Astrocyte of the hippocampus (primary cell): Measurements from ENCODE around the gene FHOD3.

Experiments used
- DNase-seq: peaks from one replicate; pipeline ENCODE4 v3.0.0; 2011; ENCODE audit warnings: low read depth, low spot score

Gene FHOD3

GRCh38 chr18:36590621-36591580, 293.4 kb downstream of the FHOD3 start:
- DNase-seq, result peak; percentile 25

DNA sequence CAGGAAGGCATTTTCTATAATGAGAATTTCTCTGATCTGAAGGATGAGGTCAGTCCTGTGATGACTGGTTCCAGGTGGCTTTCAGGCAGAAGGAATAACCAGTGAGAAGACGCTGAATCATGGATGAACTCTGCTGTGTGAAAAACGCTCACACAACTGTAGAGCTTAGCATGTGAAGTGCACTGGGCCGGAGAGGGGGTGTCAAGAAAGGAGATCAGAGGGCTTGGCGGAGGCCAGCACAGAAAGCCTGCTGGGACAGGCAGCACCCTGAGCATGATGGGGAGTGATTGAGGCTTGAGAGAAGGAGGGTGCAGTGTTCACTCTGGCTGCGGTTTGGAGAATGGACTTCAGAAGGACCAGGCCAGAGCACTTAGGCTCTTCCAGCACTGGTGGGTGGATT, 294.8 kb downstream of the FHOD3 start:
- no peak for DNase-seq

- no peak for DNase-seq
Observed at GRCh38 chr18:36593001-36593400, 295.5 kb downstream of the FHOD3 start.

- no peak for DNase-seq
Observed at GRCh38 chr18:36593641-36594040, 296.1 kb downstream of the FHOD3 start.

- DNase-seq, result no peak
Observed at GRCh38 chr18:36594621-36595020, 297.1 kb downstream of the FHOD3 start.

DNA sequence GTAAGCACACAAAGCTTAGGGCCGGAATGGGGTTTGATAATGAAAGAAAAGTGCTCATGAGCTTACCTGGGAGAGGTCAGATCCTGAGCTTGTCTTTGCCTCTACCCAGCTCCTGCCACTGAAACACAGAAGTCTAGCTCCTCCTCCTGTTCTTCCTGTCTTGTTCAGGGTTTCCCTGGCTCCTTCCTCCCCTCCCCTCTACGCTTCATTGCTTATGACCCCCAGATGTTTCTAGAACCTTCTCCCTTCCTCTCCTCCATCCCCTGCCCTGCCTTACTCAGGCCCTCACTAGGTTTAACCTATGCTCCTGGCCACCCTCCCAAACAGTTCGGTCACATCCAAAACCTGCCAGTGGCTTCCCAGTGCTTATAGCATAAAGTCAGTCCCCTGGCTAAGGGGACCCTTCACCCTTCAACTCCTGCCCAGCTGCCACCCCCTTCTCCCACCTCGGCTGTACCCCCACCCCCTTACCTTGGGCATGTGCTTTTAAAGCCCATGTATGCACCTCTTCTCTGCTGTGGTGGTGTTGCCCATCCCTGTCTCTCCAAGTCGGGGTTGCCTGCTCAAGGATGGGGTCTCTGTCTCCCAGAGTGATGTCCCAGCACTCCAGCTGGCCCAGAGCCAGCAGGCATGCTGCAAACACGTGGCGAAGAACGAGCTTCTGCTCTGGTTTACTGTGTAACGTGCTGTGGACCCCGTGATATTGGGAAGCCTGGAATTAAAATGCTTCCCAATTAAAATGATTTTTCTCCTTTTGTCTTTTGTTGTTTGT, 297.7 kb downstream of the FHOD3 start:
- no peak for DNase-seq

DNA sequence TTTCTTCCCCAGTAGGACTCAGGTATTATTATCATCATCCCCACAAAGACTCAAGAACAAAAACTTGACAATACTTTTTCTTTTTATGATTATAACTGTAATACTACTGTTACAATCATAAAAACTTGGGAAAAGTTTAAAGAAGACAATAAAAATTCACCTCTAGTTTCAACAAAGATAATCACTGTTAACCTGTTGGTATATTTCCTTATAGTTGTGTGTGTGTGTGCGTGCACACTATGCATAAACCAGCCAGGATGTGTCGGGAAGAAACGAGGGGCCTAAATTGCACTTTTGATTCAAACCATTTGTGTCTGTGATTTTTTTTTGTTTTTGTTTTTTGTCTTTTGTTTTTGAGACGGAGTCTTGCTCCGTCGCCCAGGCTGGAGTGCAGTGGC, 298.3 kb downstream of the FHOD3 start:
- no peak for DNase-seq

GRCh38 chr18:36597636-36598035, 300.1 kb downstream of the FHOD3 start:
- no peak for DNase-seq

DNA sequence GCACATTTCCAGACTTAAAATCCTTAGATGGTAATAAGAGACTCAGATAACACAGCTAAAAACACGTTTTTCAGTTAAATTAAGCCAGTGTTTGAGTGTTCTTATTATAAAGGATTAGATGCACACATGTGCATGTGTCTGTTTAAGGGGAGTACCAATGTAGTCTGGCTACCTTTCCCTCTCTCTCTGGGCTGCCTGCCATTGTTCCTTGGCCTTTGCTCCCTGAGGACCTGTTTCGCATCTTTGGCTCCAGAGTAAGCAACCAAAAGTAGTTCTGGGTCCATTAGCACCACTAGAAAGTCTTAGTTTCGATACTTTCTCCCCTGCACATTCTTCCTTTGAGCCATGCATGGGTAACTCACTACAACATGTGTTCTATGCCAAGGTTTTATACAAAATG, 303.0 kb downstream of the FHOD3 start:
- DNase-seq, result no peak

DNA sequence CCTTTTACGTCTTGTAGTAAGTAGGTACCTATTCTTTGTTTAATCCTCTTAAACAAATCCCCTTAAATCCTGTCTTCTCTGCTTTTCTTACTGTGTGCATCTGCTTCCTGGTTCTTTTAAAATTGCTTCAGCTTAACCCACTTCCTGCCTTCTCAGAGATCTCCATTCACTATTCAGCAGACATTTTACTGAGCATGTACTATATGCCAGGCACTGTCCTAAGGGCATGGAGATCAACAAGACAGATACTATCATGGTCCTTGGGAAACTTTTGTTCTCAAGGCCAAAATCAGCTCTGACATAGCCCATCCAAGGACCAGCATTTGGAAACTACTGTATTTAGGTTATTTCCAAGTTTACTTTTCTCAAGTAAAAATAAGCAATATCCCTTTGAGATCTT, 303.8 kb downstream of the FHOD3 start:
- DNase-seq, result no peak

DNA sequence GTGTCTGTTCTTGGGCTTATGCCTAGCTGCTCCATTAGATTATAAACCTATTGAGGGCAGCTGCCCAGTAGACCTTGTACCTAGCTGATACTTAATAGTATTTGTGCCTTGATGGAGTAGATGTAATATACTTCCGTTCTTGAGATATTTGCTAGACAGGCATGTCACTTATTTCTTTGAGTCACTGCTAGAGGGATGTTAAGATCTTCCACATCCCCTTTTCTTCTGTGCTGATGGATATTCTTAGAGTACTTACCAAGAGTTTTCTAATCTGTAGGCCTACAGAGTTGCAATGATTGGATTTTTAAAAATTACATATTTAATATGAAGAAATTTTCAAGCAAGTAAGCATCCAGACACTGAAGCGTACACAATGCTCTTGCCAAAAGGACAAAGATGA, 304.6 kb downstream of the FHOD3 start:
- no peak for DNase-seq

DNA sequence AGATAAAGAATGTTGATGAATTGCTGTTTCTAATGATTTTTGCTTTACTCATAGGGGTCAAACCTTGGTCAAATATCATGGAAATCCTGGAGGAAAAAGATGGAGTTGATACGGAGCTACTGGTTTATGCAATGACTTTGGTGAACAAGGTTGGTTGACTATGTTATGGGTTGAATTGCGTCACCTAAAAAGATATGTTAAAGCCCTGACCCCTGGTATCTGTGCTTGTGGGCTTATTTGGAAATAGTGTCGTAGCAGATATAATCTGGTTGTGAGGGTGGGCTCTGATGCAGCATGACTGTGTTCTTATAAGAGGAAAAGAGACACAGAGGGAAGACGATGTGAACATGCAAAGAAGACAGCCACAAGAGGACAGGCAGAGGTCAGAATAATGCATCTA, 305.1 kb downstream of the FHOD3 start:
- no peak for DNase-seq

DNA sequence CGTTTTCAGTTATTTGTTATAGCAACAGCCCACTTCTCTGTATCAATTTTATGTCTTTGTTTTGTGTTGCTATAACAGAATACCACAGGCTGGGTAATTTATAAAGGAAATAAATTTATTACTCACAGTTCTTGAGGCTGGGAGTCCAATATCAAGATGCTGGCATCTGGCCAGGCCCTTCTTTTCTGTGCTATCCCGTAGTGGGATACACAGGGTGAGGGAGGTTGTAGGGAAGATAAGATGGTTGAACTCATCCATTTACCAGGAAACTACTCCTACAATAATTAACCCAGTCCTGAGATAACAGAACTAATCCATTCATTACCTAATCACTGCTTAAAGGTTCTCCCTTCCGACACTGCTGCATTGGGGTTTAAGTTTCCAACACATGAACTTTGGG, 310.6 kb downstream of the FHOD3 start:
- no peak for DNase-seq

GRCh38 chr18:36610258-36610657, 312.7 kb downstream of the FHOD3 start:
- DNase-seq, result no peak

GRCh38 chr18:36610661-36611060, 313.1 kb downstream of the FHOD3 start:
- no peak for DNase-seq

- no peak for DNase-seq
Observed at GRCh38 chr18:36613069-36613468, 315.6 kb downstream of the FHOD3 start.

- DNase-seq, result no peak
Observed at GRCh38 chr18:36613810-36614209, 316.3 kb downstream of the FHOD3 start.

DNA sequence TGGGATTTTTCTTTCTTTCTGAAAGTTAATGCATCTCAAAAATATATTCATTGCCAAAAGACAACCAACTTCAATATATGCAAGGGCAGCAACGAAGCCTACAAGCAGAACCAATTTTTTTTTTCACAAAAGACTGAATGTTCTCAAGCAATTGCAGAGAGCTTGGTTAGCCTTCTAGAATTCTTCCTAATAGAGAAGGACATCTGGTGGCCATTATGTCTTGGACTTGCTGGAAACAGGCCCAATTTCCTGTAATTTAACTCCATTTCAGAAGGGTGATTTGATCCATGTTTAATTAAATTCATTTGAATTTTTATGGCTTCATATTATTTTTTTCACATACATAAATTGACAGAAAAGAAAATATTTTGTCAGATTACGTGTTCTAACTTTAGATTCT, 323.3 kb downstream of the FHOD3 start:
- DNase-seq, result no peak

GRCh38 chr18:36622610-36623009, 325.1 kb downstream of the FHOD3 start:
- no peak for DNase-seq

GRCh38 chr18:36623091-36623490, 325.6 kb downstream of the FHOD3 start:
- DNase-seq, result peak; percentile 13

- DNase-seq, result no peak
Observed at GRCh38 chr18:36623681-36624190, 326.2 kb downstream of the FHOD3 start.

GRCh38 chr18:36624451-36625167, 327.1 kb downstream of the FHOD3 start:
- no peak for DNase-seq
